ENCODE results near the gene ARNT2.

DNA sequence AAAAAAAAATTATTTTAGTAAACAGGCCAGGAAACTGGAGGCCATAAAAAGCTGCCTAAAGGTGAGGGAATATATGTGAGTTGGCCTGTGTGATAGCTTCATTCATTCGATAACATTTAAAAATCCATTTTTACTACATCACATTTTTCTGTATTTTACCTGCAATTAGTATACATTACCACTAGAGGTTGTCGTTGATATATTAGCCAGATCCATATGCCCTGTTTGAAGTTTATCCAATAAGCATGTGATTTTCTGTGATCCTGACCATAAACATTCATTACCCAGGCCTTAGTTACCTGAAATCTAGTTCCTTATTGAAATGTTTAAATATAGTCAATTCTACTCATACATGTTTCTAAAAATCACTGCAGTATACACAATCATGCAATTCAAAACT, 71.4 kb downstream of the ARNT2 start:
- TF ChIP-seq POLR2A (IDR thresholded peaks at IDR 0.05; ENCODE audit: extremely low read depth, insufficient read length): no peak
- TF ChIP-seq, protein P1, sequence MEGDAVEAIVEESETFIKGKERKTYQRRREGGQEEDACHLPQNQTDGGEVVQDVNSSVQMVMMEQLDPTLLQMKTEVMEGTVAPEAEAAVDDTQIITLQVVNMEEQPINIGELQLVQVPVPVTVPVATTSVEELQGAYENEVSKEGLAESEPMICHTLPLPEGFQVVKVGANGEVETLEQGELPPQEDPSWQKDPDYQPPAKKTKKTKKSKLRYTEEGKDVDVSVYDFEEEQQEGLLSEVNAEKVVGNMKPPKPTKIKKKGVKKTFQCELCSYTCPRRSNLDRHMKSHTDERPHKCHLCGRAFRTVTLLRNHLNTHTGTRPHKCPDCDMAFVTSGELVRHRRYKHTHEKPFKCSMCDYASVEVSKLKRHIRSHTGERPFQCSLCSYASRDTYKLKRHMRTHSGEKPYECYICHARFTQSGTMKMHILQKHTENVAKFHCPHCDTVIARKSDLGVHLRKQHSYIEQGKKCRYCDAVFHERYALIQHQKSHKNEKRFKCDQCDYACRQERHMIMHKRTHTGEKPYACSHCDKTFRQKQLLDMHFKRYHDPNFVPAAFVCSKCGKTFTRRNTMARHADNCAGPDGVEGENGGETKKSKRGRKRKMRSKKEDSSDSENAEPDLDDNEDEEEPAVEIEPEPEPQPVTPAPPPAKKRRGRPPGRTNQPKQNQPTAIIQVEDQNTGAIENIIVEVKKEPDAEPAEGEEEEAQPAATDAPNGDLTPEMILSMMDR (IDR thresholded peaks at IDR 0.05; ENCODE audit: low read depth, low read length): no peak
- TF ChIP-seq, protein P2, sequence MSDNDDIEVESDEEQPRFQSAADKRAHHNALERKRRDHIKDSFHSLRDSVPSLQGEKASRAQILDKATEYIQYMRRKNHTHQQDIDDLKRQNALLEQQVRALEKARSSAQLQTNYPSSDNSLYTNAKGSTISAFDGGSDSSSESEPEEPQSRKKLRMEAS (IDR thresholded peaks at IDR 0.05; ENCODE audit: low read depth, low read length): no peak

Data from NB4 (cell line).